ENCODE results near the gene SIT1.

GRCh38 chr9:35635730-35636129 lies 15.0 kb downstream of the SIT1 start:
- TF ChIP-seq ZC3H10 (CRISPR knock-in tag; IDR thresholded peaks at IDR 0.05) (no peak), SNAI2 (CRISPR knock-in tag; IDR thresholded peaks at IDR 0.05) (no peak), CREB5 (CRISPR knock-in tag; IDR thresholded peaks at IDR 0.05; ENCODE audit: low read depth) (no peak), ZNF8 (CRISPR knock-in tag; IDR thresholded peaks at IDR 0.05) (no peak), TCF4 (CRISPR knock-in tag; IDR thresholded peaks at IDR 0.05; ENCODE audit: borderline replicate concordance) (no peak), ZFP3 (CRISPR knock-in tag; IDR thresholded peaks at IDR 0.05) (no peak), TOX (CRISPR knock-in tag; IDR thresholded peaks at IDR 0.05; ENCODE audit: borderline replicate concordance) (no peak)
